T-cell (primary cell): ENCODE measurements around the gene ECHS1. TPM values are rescaled to one million over a fixed set of nuclear protein-coding genes. Genes with fewer than 3 reads are reported as not detected.

Experiments
- ATAC-seq, 4 experiments: fragments of 200-7000 bp in 3 of 4; fragments of 150-1000 bp in 1 of 4; cut with Tn5 transposase; replicated peaks in 1 of 4; 1 replicate in 3 of 4; 2 replicates in 1 of 4; pipeline ENCODE4 v1.10.0; 2021; ENCODE audit warnings: moderate library complexity in 3 of 4, mild to moderate bottlenecking in 2 of 4, moderate number of reproducible peaks in 1 of 4
- CTCF ChIA-PET, 2 donors: fragments of 300-600 bp; sonication (Branson Sonifier 250); formaldehyde crosslinking; loops; one replicate each; lab custom pipeline; 2022; ENCODE audit warnings: antibody characterized with exemption in 2 of 2; lab: Charles Lee
- POLR2A ChIA-PET, 2 donors: fragments of 300-600 bp; sonication (Branson Sonifier 250); formaldehyde crosslinking; loops; one replicate each; lab custom pipeline; 2022; ENCODE audit warnings: antibody characterized with exemption in 2 of 2; lab: Charles Lee
- DNase-seq, 35 experiments: peaks; one replicate each; pipeline versions ENCODE4 v3.0.0 to v3.0.0-alpha.2; 2013 to 2023
- H3K27ac ChIP-seq: one replicate; pipeline ENCODE4 v1.5.1; 2013; ENCODE audit warnings: low read length
- H3K27me3 ChIP-seq, 2 experiments: replicated peaks in 1 of 2; 1 replicate in 1 of 2; 2 replicates in 1 of 2; pipeline versions ENCODE4 v1.6.1 to v1.7.0; 2013; ENCODE audit warnings: low read length in 1 of 2, mixed read lengths in 1 of 2; ENCODE audit not compliant: control insufficient read depth in 2 of 2, insufficient read depth in 2 of 2; ENCODE audit errors: extremely low read depth in 1 of 2
- H3K36me3 ChIP-seq, 2 donors: 1 replicate in 1 of 2; 2 replicates in 1 of 2; pipeline versions ENCODE4 v1.6.1 to v1.7.0; 2013; ENCODE audit warnings: low read length in 1 of 2; ENCODE audit not compliant: control insufficient read depth in 2 of 2, insufficient read depth in 1 of 2; ENCODE audit errors: extremely low read depth in 1 of 2
- H3K4me1 ChIP-seq, 2 experiments: 1 replicate in 1 of 2; 2 replicates in 1 of 2; pipeline versions ENCODE4 v1.6.1 to v1.7.0; 2013; ENCODE audit warnings: low read length in 2 of 2, mixed read lengths in 1 of 2; ENCODE audit not compliant: insufficient read depth in 2 of 2, control insufficient read depth in 1 of 2; ENCODE audit errors: extremely low read depth in 1 of 2
- H3K4me3 ChIP-seq, 2 donors: 1 replicate in 1 of 2; 2 replicates in 1 of 2; pipeline versions ENCODE4 v1.5.1 to v1.7.0; 2013; ENCODE audit warnings: mild to moderate bottlenecking in 2 of 2, low read length in 1 of 2, moderate library complexity in 1 of 2; ENCODE audit not compliant: control insufficient read depth in 1 of 2; ENCODE audit errors: extremely low read depth in 1 of 2
- H3K9me3 ChIP-seq: 2 replicates; pipeline ENCODE4 v1.7.0; 2013
- H3K27ac Mint-ChIP-seq, 2 donors: one replicate each; pipeline ENCODE4 v1.8.0; 2020 to 2021; ENCODE audit warnings: mild to moderate bottlenecking in 2 of 2, mixed read lengths in 2 of 2
- H3K27me3 Mint-ChIP-seq, 2 donors: one replicate each; pipeline ENCODE4 v1.8.0; 2021 to 2022; ENCODE audit warnings: mixed read lengths in 2 of 2
- H3K36me3 Mint-ChIP-seq: one replicate; pipeline ENCODE4 v1.8.0; 2021; ENCODE audit warnings: mixed read lengths
- H3K4me1 Mint-ChIP-seq, 3 donors: one replicate each; pipeline ENCODE4 v1.8.0; 2020 to 2022; ENCODE audit warnings: mixed read lengths in 3 of 3, mild to moderate bottlenecking in 1 of 3
- H3K4me3 Mint-ChIP-seq, 3 donors: one replicate each; pipeline ENCODE4 v1.8.0; 2020 to 2022; ENCODE audit warnings: mild to moderate bottlenecking in 3 of 3, mixed read lengths in 3 of 3, moderate library complexity in 3 of 3
- H3K9me3 Mint-ChIP-seq, 3 donors: one replicate each; pipeline ENCODE4 v1.8.0; 2020 to 2022; ENCODE audit warnings: mixed read lengths in 3 of 3
- WGBS: methylation state at CpG from one replicate; pipeline ENCODE4 v1.1.5; 2013; ENCODE audit warnings: missing lambda C conversion rate; ENCODE audit not compliant: insufficient coverage; 5-methylcytosine and 5-hydroxymethylcytosine counted together
- total RNA-seq, 35 experiments: library from RNA in 6 of 35; stranded (reverse) in 6 of 35; fragments of 120-200 nt in 1 of 35; gene quantifications; one replicate each; pipeline versions ENCODE4 v1.2.1 to v1.2.4 and lab custom pipeline; 2013 to 2026

ECHS1 gene
- total RNA-seq, 5 donors from 2014 or later (not counting 1 experiment from before 2014, with no cell fraction given): 17.6 to 31.7 (median 27.2) TPM

DNA sequence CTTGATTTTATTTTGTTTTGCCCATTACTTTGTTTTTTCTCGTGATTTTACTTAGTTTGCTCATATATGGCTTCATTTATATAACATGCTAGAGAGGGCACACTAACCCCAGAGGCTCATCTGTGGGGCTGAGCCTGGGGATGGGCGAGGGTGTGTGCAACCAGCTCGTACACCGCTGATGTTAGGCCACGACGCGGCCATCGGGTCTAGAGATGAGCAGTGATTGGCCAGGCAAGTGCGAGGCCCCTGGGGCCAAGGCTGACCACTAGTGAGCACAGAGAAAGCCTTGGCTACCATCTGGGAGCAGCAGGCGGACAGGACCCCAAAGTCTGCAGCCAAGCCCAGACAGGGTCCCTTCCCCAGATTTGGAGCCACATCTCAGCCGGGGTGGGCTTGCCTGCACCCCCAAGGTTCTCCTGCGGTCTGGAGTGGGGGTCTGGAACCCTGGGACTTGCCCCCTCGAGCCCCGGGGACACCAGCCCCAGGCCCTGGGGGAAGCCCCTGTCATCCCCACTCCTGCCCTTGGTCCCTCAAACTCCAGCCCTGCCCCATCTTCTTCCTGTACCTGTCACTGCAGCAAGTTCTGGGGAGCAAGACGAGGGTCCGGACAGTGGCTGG, 19.1 kb downstream of the ECHS1 start:
- Mint-ChIP-seq H3K27me3 (peaks cover 3% of the 10 kb centered on the region in 2 donors), H3K4me3 (no peak overlapping the region), H3K36me3 (no peaks in the 10 kb centered on the region), H3K27ac (no peak overlapping the region), H3K4me1 (peaks cover 0 to 8% (median 1%) of the 10 kb centered on the region in 3 donors), H3K9me3 (no peaks in the 10 kb centered on the region)
- H3K27me3 ChIP-seq: peaks cover 0 to 22% of the 10 kb centered on the region in 2 experiments
- no peaks in the 10 kb centered on the region for H3K9me3 ChIP-seq
- WGBS: 84% methylated on average over 15 of the region's 16 CpGs
- CTCF ChIA-PET: interaction anchor here in 1 of 2 donors (0.6 kb wide), 1 partner anchor 91 kb away, joined by 3 read pairs; no protein-coding TSS in a partner anchor
- ATAC-seq: no peak
- H3K4me1 ChIP-seq: peaks cover 0 to 16% of the 10 kb centered on the region in 2 experiments
- H3K27ac ChIP-seq: no peak overlapping the region
- POLR2A ChIA-PET: interaction anchor here in 1 of 2 donors (0.5 kb wide), 2 partner anchors 42 to 147 kb away, joined by 3 to 8 read pairs; no protein-coding TSS in a partner anchor
- no peak for DNase-seq
- no peaks in the 10 kb centered on the region for H3K36me3 ChIP-seq
- H3K4me3 ChIP-seq: no peak overlapping the region

DNA sequence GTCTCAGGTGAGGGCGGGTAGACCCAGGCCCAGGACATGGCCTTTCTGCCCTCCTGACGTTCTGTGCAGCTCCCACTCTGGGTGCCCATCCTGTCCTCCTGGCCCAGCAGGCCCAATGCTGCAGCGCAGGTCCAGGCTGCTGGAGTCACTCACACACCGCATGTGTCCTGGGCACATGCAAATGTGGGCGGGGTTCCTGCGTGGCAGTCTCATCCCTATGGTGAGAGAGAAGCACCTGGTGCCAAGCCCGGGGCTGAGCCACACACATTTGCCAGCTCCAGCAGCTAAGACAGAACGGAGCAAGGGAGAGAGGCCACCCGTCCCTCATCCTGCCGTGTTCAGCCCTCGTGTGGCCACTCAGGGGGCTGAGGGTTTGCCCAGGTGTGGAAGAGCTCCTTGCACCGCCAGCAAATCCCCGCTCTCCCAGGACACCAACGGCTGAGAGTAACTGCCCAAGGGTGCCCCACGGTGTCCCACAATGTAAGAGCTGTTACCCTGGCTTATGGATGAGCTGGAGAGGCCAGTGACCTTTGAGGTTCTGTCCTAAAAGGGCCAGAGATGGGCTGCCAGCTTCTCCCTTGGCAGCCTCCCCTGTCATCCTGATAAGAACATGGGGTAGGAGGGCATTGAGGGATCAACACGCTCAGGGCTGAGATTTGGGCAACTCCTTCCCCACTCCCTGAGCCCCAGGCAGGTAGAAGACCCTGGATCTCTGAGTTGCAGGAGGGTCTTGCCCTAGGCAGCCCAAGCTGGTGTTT, 19.8 kb downstream of the ECHS1 start:
- Histone ChIP-seq H3K4me3 (no peak overlapping the region), H3K27ac (no peak overlapping the region), H3K4me1 (peaks cover 0 to 16% of the 10 kb centered on the region in 2 experiments), H3K27me3 (peaks cover 0 to 27% of the 10 kb centered on the region in 2 experiments), H3K9me3 (no peaks in the 10 kb centered on the region), H3K36me3 (no peaks in the 10 kb centered on the region)
- ChIA-PET CTCF (interaction anchor here in 1 of 2 donors (0.6 kb wide), 1 partner anchor 90 kb away, joined by 3 read pairs; no protein-coding TSS in a partner anchor), POLR2A (interaction anchor here in 1 of 2 donors (0.5 kb wide), 2 partner anchors 41 to 146 kb away, joined by 3 to 8 read pairs; no protein-coding TSS in a partner anchor)
- peaks cover 4 to 5% of the 10 kb centered on the region in 2 donors for H3K27me3 Mint-ChIP-seq
- peaks cover 0 to 8% (median 1%) of the 10 kb centered on the region in 3 donors for H3K4me1 Mint-ChIP-seq
- H3K36me3 Mint-ChIP-seq: no peaks in the 10 kb centered on the region
- no peaks in the 10 kb centered on the region for H3K9me3 Mint-ChIP-seq
- H3K27ac Mint-ChIP-seq: no peak overlapping the region
- H3K4me3 Mint-ChIP-seq: no peak overlapping the region
- no peak for ATAC-seq
- no peak for DNase-seq
- WGBS: 87% methylated on average over 15 of the region's 16 CpGs

DNA sequence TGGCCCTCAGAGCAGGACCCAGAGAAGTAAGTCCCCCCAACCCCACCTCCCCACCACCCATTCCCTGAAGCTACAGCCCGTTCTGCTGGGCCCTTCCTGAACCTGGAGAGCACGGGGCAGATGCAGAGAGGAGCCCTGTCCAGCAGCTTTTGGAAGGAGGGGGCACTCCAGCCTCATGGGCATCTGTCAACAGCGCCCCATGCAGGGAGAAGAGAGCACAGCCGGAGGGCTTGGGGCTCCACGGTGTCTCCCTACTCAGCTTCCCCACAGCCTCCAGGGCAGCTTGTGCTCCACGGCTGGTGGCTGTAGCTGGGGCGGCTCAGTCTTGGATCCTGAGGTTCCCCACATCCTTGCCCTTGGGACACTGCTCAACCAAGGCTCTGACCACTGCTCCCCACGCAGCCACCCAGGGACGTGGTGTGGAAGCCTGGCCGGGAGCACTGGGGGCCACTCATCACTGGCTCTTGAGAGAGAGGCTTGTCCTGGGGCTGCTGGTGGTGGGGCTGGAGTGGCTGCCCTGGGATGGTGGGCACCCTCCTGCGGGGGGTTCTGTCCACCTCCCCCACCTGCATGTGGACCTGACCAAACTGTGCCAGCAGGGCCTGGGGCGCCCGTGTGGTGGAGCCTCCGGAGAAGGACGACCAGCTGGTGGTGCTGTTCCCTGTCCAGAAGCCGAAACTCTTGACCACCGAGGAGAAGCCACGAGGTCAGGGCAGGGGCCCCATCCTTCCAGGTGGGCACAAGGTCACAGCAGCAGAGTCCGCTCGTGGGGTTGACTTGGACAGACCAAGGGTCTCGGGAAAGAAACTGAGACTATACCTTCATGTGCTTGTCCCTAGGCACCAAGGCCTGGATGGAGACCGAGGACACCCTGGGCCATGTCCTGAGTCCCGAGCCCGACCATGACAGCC, 21.5 kb downstream of the ECHS1 start:
- Histone ChIP-seq H3K9me3 (no peaks in the 10 kb centered on the region), H3K4me3 (no peak overlapping the region), H3K36me3 (no peaks in the 10 kb centered on the region), H3K27me3 (peaks cover 0 to 43% of the 10 kb centered on the region in 2 experiments), H3K4me1 (peaks cover 0 to 7% of the 10 kb centered on the region in 2 experiments), H3K27ac (no peak overlapping the region)
- ChIA-PET CTCF (no interaction called here), POLR2A (no interaction called here)
- H3K36me3 Mint-ChIP-seq: no peaks in the 10 kb centered on the region
- WGBS: 72% methylated on average over 18 of the region's 24 CpGs
- H3K27me3 Mint-ChIP-seq: peaks cover 4 to 12% of the 10 kb centered on the region in 2 donors
- H3K27ac Mint-ChIP-seq: no peak overlapping the region
- no peak for ATAC-seq
- H3K4me1 Mint-ChIP-seq: peaks cover 0 to 4% (median 0%) of the 10 kb centered on the region in 3 donors
- no peak overlapping the region for H3K4me3 Mint-ChIP-seq
- H3K9me3 Mint-ChIP-seq: no peaks in the 10 kb centered on the region
- no peak for DNase-seq

DNA sequence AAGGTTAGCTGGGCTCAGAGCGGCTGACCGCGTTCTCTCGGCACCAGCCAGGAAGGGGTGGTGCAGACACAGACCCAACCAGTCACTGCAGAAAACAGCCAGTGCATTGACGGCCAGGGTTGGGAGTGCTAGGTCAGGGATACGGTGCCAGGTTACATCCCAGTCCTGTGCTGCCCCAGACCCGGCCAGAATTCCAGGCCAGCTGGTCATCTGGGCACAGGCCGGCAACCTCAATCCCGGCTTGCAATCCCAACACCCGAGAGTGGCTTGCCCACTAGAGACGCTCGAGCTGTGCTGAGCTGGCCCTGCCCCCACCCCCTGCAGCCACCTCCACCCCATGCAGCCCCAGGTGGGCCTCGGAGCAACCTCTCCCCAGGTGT, 22.2 kb downstream of the ECHS1 start:
- H3K4me3 ChIP-seq: no peak overlapping the region
- ATAC-seq: no peak
- Mint-ChIP-seq H3K27ac (no peak overlapping the region), H3K4me1 (no peaks in the 10 kb centered on the region), H3K9me3 (no peaks in the 10 kb centered on the region), H3K4me3 (no peak overlapping the region), H3K27me3 (peaks cover 8 to 19% of the 10 kb centered on the region in 2 donors), H3K36me3 (no peaks in the 10 kb centered on the region)
- H3K9me3 ChIP-seq: no peaks in the 10 kb centered on the region
- 70% methylated on average over 11 of the region's 13 CpGs for WGBS
- no peak overlapping the region for H3K27ac ChIP-seq
- no peak for DNase-seq
- POLR2A ChIA-PET: no interaction called here
- peaks cover 0 to 46% of the 10 kb centered on the region in 2 experiments for H3K27me3 ChIP-seq
- no peaks in the 10 kb centered on the region for H3K36me3 ChIP-seq
- CTCF ChIA-PET: no interaction called here
- peaks cover 0 to under 1% of the 10 kb centered on the region in 2 experiments for H3K4me1 ChIP-seq

DNA sequence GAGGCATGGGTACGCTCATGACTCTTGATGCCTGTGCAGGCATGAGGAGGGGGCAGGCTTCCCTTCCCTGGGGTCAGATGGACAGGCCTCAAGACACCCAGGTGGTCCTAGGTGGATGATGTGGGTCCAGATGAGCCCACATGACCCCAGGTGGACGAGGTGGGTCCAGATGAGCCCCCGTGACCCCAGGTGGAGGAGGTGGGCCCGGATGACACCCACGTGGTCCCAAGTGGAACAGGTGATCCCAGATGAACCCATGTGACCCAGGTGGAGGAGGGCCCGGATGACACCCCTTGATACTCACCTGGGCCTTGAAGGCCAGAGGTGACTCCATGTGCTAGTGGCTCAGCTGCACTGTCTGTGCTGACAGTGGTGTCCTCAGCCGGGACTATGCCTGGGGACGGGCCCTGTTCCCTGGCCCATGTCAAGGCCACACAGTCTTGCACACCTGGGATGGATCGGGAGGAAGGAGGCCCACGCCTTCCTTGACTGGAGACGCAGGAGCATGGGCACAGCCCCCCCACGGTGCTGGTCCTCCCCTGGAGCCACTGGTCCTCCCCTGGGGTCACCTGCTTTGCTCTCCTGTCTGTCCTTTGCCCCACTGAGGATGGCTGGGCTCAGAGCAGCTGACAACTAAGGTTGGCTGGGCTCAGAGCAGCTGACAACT, 22.7 kb downstream of the ECHS1 start:
- no peaks in the 10 kb centered on the region for H3K9me3 Mint-ChIP-seq
- 84% methylated on average over 10 of the region's 12 CpGs for WGBS
- Histone ChIP-seq H3K36me3 (no peaks in the 10 kb centered on the region), H3K27me3 (peaks cover 0 to 50% of the 10 kb centered on the region in 2 experiments), H3K4me3 (no peak overlapping the region), H3K27ac (no peak overlapping the region), H3K4me1 (no peaks in the 10 kb centered on the region), H3K9me3 (no peaks in the 10 kb centered on the region)
- ATAC-seq (no peak), DNase-seq (no peak)
- H3K36me3 Mint-ChIP-seq: no peaks in the 10 kb centered on the region
- no peaks in the 10 kb centered on the region for H3K4me1 Mint-ChIP-seq
- peaks cover 13 to 25% of the 10 kb centered on the region in 2 donors for H3K27me3 Mint-ChIP-seq
- H3K27ac Mint-ChIP-seq: no peak overlapping the region
- ChIA-PET CTCF (no interaction called here), POLR2A (no interaction called here)
- no peak overlapping the region for H3K4me3 Mint-ChIP-seq
